Measurements from ENCODE around the gene PRG3. TPM values are rescaled to one million over a fixed set of nuclear protein-coding genes. Genes with fewer than 3 reads are reported as not detected.

Gene PRG3
- total RNA-seq, 4 donors from 2014 or later = not detected

- WGBS = 11% methylated on average over 16 of the region's 16 CpGs
- TF ChIP-seq POLR2AphosphoS5 (IDR thresholded peaks at IDR 0.05) (no peak), POLR2A (IDR thresholded peaks at IDR 0.05) (no peak), CTCF (IDR thresholded peaks at IDR 0.05) (no peak), EP300 (IDR thresholded peaks at IDR 0.05) (no peak)
- H3K27ac ChIP-seq = peak overlapping the region; percentile 94
- peak overlapping the region; percentile 52 for H3K4me3 ChIP-seq
- no peaks in the 10 kb centered on the region for H3K27me3 ChIP-seq
- H3K9me3 ChIP-seq = no peaks in the 10 kb centered on the region
- H3K36me3 ChIP-seq = no peaks in the 10 kb centered on the region
- peaks cover 63% of the 10 kb centered on the region for H3K4me1 ChIP-seq
- no peak for DNase-seq (ENCODE audit: low spot score in 2 of 2)
Observed at GRCh38 chr11:57426439-57426928, 45.5 kb upstream of the PRG3 start.

- TF ChIP-seq POLR2A (IDR thresholded peaks at IDR 0.05) = no peak
- no peak for TF ChIP-seq POLR2AphosphoS5 (IDR thresholded peaks at IDR 0.05)
- no peak for TF ChIP-seq EP300 (IDR thresholded peaks at IDR 0.05)
- TF ChIP-seq CTCF (IDR thresholded peaks at IDR 0.05) = no peak
- Histone ChIP-seq H3K4me3 (peak overlapping the region; percentile 52), H3K27me3 (no peaks in the 10 kb centered on the region), H3K27ac (peak overlapping the region; percentile 94), H3K36me3 (peaks cover 3% of the 10 kb centered on the region), H3K4me1 (peaks cover 59% of the 10 kb centered on the region), H3K9me3 (no peaks in the 10 kb centered on the region)
- DNase-seq (ENCODE audit: low spot score in 2 of 2) = peak; percentile 78 to 90
- WGBS = 17% methylated on average over 15 of the region's 15 CpGs
Observed at GRCh38 chr11:57425565-57426438, 44.9 kb upstream of the PRG3 start.

DNA sequence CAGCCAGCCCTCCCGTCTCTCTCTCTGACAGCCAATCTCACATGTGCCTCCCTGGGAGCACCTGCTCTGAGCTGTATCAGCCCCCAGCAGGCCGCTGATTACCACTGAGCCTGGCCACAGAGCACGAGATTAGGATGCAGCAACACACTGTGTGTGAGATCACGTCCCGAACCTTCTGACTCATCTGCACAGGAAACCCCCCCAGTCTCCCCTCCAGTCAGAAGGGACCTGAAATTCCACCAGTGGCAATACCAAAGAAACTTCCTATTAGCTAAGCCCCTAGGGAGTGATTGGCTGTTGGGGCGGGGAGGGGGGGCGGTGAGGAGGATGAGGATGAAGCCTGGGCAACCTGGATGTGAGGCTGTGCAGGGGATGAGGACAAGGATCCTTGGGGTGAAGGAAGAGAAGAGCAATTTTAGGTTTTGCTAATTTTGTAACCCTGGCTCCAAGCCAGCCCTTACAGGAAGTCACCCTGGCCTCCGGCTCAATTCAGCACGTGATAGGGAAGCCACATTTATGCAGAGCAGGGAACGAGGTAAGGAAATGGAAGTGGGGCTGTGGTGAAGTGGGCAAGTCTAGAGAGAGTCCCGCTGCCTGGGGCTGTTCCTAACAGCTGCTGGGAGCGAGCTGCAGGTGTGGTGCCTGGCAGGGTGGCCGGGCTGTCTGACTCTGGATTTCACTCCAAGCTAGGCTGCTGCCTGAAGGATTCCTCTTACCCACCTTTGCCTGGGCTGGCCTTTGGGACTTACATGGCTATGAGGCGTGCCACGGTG is 44.0 kb upstream of the PRG3 start:
- WGBS = 26% methylated on average over 14 of the region's 15 CpGs
- peaks cover 58% of the 10 kb centered on the region for H3K4me1 ChIP-seq
- TF ChIP-seq POLR2A (IDR thresholded peaks at IDR 0.05) (no peak), POLR2AphosphoS5 (IDR thresholded peaks at IDR 0.05) (peak in 1 of 3 donors; percentile 27)

GRCh38 chr11:57424137-57424791 is 43.3 kb upstream of the PRG3 start:
- 74% methylated on average over 9 of the region's 9 CpGs for WGBS
- Histone ChIP-seq H3K36me3 (peaks cover 12% of the 10 kb centered on the region), H3K27me3 (no peaks in the 10 kb centered on the region), H3K4me1 (peaks cover 58% of the 10 kb centered on the region), H3K9me3 (no peaks in the 10 kb centered on the region), H3K27ac (peak overlapping the region; percentile 94), H3K4me3 (peak overlapping the region; percentile 52)
- no peak for DNase-seq (ENCODE audit: low spot score in 2 of 2)
- TF ChIP-seq CTCF (IDR thresholded peaks at IDR 0.05) = no peak
- no peak for TF ChIP-seq POLR2A (IDR thresholded peaks at IDR 0.05)
- no peak for TF ChIP-seq POLR2AphosphoS5 (IDR thresholded peaks at IDR 0.05)
- TF ChIP-seq EP300 (IDR thresholded peaks at IDR 0.05) = no peak

More for the DNA sequence above, 44.0 kb upstream of the PRG3 start:
- Histone ChIP-seq H3K9me3 (no peaks in the 10 kb centered on the region), H3K27me3 (no peaks in the 10 kb centered on the region), H3K36me3 (peaks cover 9% of the 10 kb centered on the region), H3K4me3 (peak overlapping the region; percentile 52), H3K27ac (peak overlapping the region; percentile 94)
- DNase-seq (ENCODE audit: low spot score in 2 of 2) = peak; percentile 85 to 94

- WGBS = 75% methylated on average over 4 of the region's 4 CpGs
- H3K9me3 ChIP-seq = no peaks in the 10 kb centered on the region
- no peak overlapping the region for H3K27ac ChIP-seq
- H3K27me3 ChIP-seq = no peaks in the 10 kb centered on the region
- H3K36me3 ChIP-seq = peaks cover 18% of the 10 kb centered on the region
- H3K4me1 ChIP-seq = peaks cover 50% of the 10 kb centered on the region
- DNase-seq (ENCODE audit: low spot score in 2 of 2) = no peak
- no peak for TF ChIP-seq POLR2AphosphoS5 (IDR thresholded peaks at IDR 0.05)
- TF ChIP-seq CTCF (IDR thresholded peaks at IDR 0.05) = no peak
- no peak for TF ChIP-seq POLR2A (IDR thresholded peaks at IDR 0.05)
- TF ChIP-seq EP300 (IDR thresholded peaks at IDR 0.05) = no peak
- no peak overlapping the region for H3K4me3 ChIP-seq
Observed at GRCh38 chr11:57422669-57423068, 41.7 kb upstream of the PRG3 start.
